Neural progenitor cell (in vitro differentiated cells): ENCODE measurements around the gene ATG13. TPM values are rescaled to one million over a fixed set of nuclear protein-coding genes. Genes with fewer than 3 reads are reported as not detected.
A peak's percentile ranks its signal among the peaks of the same experiment; 100 is the strongest.

ENCODE experiments used
- DNase-seq: peaks from one replicate; pipeline ENCODE4 v3.0.0-alpha.2; 2016; ENCODE audit warnings: low spot score
- H2AFZ ChIP-seq: fragments of 200-600 bp; sonication (generic); replicated peaks from 2 replicates; pipeline ENCODE4 v1.6.1; 2016; ENCODE audit warnings: antibody characterized with exemption
- H3F3A ChIP-seq: fragments of 200-600 bp; sonication (generic); 2 replicates; pipeline ENCODE4 v1.6.1; 2016; ENCODE audit warnings: antibody characterized with exemption, low read depth
- H3K27ac ChIP-seq: fragments of 200-600 bp; sonication (generic); 2 replicates; pipeline ENCODE4 v1.5.1; 2016; ENCODE audit warnings: mild to moderate bottlenecking
- H3K27me3 ChIP-seq: fragments of 200-600 bp; sonication (generic); 2 replicates; pipeline ENCODE4 v1.6.1; 2016; ENCODE audit warnings: mild to moderate bottlenecking, moderate library complexity
- H3K36me3 ChIP-seq: fragments of 200-600 bp; sonication (generic); 2 replicates; pipeline ENCODE4 v1.5.1; 2016
- H3K4me1 ChIP-seq: fragments of 200-600 bp; sonication (generic); 2 replicates; pipeline ENCODE4 v1.6.1; 2016; ENCODE audit warnings: mixed run types
- H3K4me2 ChIP-seq: fragments of 200-600 bp; sonication (generic); 2 replicates; pipeline ENCODE4 v1.6.1; 2016
- H3K4me3 ChIP-seq: fragments of 200-600 bp; sonication (generic); 2 replicates; pipeline ENCODE4 v1.5.1; 2016
- H3K79me2 ChIP-seq: fragments of 200-600 bp; sonication (generic); 2 replicates; pipeline ENCODE4 v1.6.1; 2016; ENCODE audit warnings: low read depth
- H3K9ac ChIP-seq: fragments of 200-600 bp; sonication (generic); 2 replicates; pipeline ENCODE4 v1.6.1; 2016
- H3K9me3 ChIP-seq: fragments of 200-600 bp; sonication (generic); 2 replicates; pipeline ENCODE4 v1.5.1; 2016; ENCODE audit warnings: low read depth
- H4K20me1 ChIP-seq: fragments of 200-600 bp; sonication (generic); 2 replicates; pipeline ENCODE4 v1.6.1; 2016; ENCODE audit warnings: low read depth
- H3K27ac Mint-ChIP-seq: 3 replicates; pipeline ENCODE4 v1.8.0; 2021; ENCODE audit warnings: mixed read lengths
- H3K27me3 Mint-ChIP-seq: 2 replicates; pipeline ENCODE4 v1.8.0; 2022; ENCODE audit warnings: low read depth, mild to moderate bottlenecking, inconsistent platforms, moderate library complexity, mixed read lengths; ENCODE audit not compliant: insufficient read depth
- H3K36me3 Mint-ChIP-seq: 3 replicates; pipeline ENCODE4 v1.8.0; 2021; ENCODE audit warnings: mixed read lengths
- H3K4me1 Mint-ChIP-seq: 3 replicates; pipeline ENCODE4 v1.8.0; 2021; ENCODE audit warnings: mixed read lengths
- H3K4me3 Mint-ChIP-seq: 3 replicates; pipeline ENCODE4 v1.8.0; 2021; ENCODE audit warnings: mild to moderate bottlenecking, moderate library complexity, mixed read lengths
- H3K9me3 Mint-ChIP-seq: 3 replicates; pipeline ENCODE4 v1.8.0; 2020; ENCODE audit warnings: mixed read lengths
- CTCF ChIP-seq: fragments of 200-600 bp; sonication (generic); IDR thresholded peaks from 2 replicates; pipeline ENCODE4 v1.5.1; 2017; ENCODE audit warnings: antibody characterized with exemption, mild to moderate bottlenecking
- EZH2 ChIP-seq: fragments of 200-600 bp; sonication (generic); IDR thresholded peaks from 2 replicates; pipeline ENCODE4 v1.6.1; 2017; ENCODE audit warnings: antibody characterized with exemption, mild to moderate bottlenecking, moderate library complexity
- EZH2phosphoT487 ChIP-seq: fragments of 200-600 bp; sonication (generic); IDR thresholded peaks from 2 replicates; pipeline ENCODE4 v1.6.1; 2017; ENCODE audit warnings: antibody characterized with exemption
- total RNA-seq: library from RNA; depleted of rRNA; stranded (reverse); fragments of >200 nt; gene quantifications from 2 replicates; pipeline ENCODE4 v1.2.3, GENCODE V29; 2015; ENCODE audit warnings: low replicate concordance

The ATG13 gene
- total RNA-seq, 1 donor from 2014 or later = 75.4 TPM

GRCh38 chr11:46617972-46618314 is 590 bp downstream of the ATG13 start:
- Mint-ChIP-seq H3K4me1 (peaks cover 26% of the 10 kb centered on the region), H3K4me3 (peak overlapping the region; percentile 98), H3K36me3 (peaks cover 4% of the 10 kb centered on the region), H3K27me3 (peaks cover 5% of the 10 kb centered on the region), H3K27ac (peak overlapping the region; percentile 95), H3K9me3 (no peaks in the 10 kb centered on the region)
- peaks cover 11% of the 10 kb centered on the region for H3K4me1 ChIP-seq
- no peaks in the 10 kb centered on the region for H4K20me1 ChIP-seq
- H3K4me3 ChIP-seq = peak overlapping the region; percentile 92
- no peaks in the 10 kb centered on the region for H3K36me3 ChIP-seq
- H3K79me2 ChIP-seq = peaks cover 57% of the 10 kb centered on the region
- H3K4me2 ChIP-seq = peak overlapping the region; percentile 88
- H3K27ac ChIP-seq = peak overlapping the region; percentile 98
- H3K27me3 ChIP-seq = no peaks in the 10 kb centered on the region
- no peaks in the 10 kb centered on the region for H3K9me3 ChIP-seq
- TF ChIP-seq CTCF (no peak), EZH2 (no peak), EZH2phosphoT487 (no peak)
- peaks cover 13% of the 10 kb centered on the region for H3F3A ChIP-seq
- DNase-seq = no peak
- H3K9ac ChIP-seq = peak overlapping the region; percentile 99
- peak overlapping the region; percentile 94 for H2AFZ ChIP-seq

- Histone ChIP-seq H3K4me3 (peak overlapping the region; percentile 92), H3K27me3 (no peaks in the 10 kb centered on the region), H2AFZ (no peak overlapping the region), H3K4me1 (peaks cover 11% of the 10 kb centered on the region), H3K79me2 (peaks cover 65% of the 10 kb centered on the region), H3F3A (peaks cover 13% of the 10 kb centered on the region), H3K4me2 (peak overlapping the region; percentile 88), H3K36me3 (no peaks in the 10 kb centered on the region), H3K27ac (no peak overlapping the region), H3K9ac (no peak overlapping the region), H4K20me1 (no peaks in the 10 kb centered on the region), H3K9me3 (no peaks in the 10 kb centered on the region)
- no peak for TF ChIP-seq EZH2phosphoT487
- TF ChIP-seq EZH2 = no peak
- no peak for TF ChIP-seq CTCF
- Mint-ChIP-seq H3K9me3 (no peaks in the 10 kb centered on the region), H3K36me3 (peaks cover 4% of the 10 kb centered on the region), H3K4me1 (peaks cover 26% of the 10 kb centered on the region), H3K4me3 (peak overlapping the region; percentile 74), H3K27ac (no peak overlapping the region), H3K27me3 (peaks cover 5% of the 10 kb centered on the region)
- no peak for DNase-seq
Measured at GRCh38 chr11:46618837-46619236, 1.5 kb downstream of the ATG13 start.

GRCh38 chr11:46625406-46625805 is 8.1 kb downstream of the ATG13 start:
- H3K79me2 ChIP-seq = peaks cover 64% of the 10 kb centered on the region
- no peaks in the 10 kb centered on the region for H3K36me3 ChIP-seq
- Mint-ChIP-seq H3K9me3 (no peaks in the 10 kb centered on the region), H3K27me3 (peaks cover 3% of the 10 kb centered on the region), H3K4me1 (no peaks in the 10 kb centered on the region), H3K4me3 (no peak overlapping the region), H3K36me3 (peaks cover 10% of the 10 kb centered on the region), H3K27ac (no peak overlapping the region)
- no peaks in the 10 kb centered on the region for H3F3A ChIP-seq
- no peak for TF ChIP-seq EZH2phosphoT487
- TF ChIP-seq EZH2 = no peak
- no peak for TF ChIP-seq CTCF
- no peak overlapping the region for H3K9ac ChIP-seq
- H2AFZ ChIP-seq = no peak overlapping the region
- no peaks in the 10 kb centered on the region for H3K4me1 ChIP-seq
- no peak overlapping the region for H3K4me3 ChIP-seq
- DNase-seq = no peak
- no peak overlapping the region for H3K27ac ChIP-seq
- no peak overlapping the region for H3K4me2 ChIP-seq
- H3K27me3 ChIP-seq = no peaks in the 10 kb centered on the region
- no peaks in the 10 kb centered on the region for H3K9me3 ChIP-seq
- H4K20me1 ChIP-seq = peaks cover 14% of the 10 kb centered on the region
